ENCODE data around the gene JRKL.

JRKL gene

DNA sequence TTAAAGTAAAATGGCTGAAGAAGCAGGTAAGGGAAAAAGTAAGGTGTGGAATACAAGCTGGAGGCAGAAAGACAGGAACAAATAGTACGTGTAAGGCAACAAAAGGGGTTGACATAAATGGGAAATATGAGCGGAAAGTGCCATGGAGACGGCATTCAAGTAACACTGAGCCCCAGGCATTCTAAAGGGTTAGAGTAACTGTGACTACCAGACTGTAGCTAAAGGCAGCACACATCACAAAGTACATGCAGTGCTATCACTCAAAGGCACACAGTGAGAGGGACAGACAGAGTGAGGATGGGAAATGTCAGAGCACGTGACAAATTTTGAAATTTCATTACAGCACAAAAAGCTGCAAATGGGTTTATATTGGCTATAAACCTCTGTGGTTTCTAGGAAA lies 33.0 kb upstream of the JRKL start:
- TF ChIP-seq, protein P1, sequence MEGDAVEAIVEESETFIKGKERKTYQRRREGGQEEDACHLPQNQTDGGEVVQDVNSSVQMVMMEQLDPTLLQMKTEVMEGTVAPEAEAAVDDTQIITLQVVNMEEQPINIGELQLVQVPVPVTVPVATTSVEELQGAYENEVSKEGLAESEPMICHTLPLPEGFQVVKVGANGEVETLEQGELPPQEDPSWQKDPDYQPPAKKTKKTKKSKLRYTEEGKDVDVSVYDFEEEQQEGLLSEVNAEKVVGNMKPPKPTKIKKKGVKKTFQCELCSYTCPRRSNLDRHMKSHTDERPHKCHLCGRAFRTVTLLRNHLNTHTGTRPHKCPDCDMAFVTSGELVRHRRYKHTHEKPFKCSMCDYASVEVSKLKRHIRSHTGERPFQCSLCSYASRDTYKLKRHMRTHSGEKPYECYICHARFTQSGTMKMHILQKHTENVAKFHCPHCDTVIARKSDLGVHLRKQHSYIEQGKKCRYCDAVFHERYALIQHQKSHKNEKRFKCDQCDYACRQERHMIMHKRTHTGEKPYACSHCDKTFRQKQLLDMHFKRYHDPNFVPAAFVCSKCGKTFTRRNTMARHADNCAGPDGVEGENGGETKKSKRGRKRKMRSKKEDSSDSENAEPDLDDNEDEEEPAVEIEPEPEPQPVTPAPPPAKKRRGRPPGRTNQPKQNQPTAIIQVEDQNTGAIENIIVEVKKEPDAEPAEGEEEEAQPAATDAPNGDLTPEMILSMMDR (IDR thresholded peaks at IDR 0.05; ENCODE audit: low read depth, low read length, missing control alignments) = no peak
- H3K4me3 ChIP-seq (ENCODE audit: low read depth, low read length) = no peak overlapping the region
- DNase-seq (ENCODE audit: low read depth) = no peak

- no peak for DNase-seq (ENCODE audit: low read depth)
- TF ChIP-seq, protein P1 (IDR thresholded peaks at IDR 0.05; ENCODE audit: low read depth, low read length, missing control alignments) = no peak
- H3K4me3 ChIP-seq (ENCODE audit: low read depth, low read length) = no peak overlapping the region
Observed at GRCh38 chr11:96357794-96358193, 32.0 kb upstream of the JRKL start.

- TF ChIP-seq, protein P1 (IDR thresholded peaks at IDR 0.05; ENCODE audit: low read depth, low read length, missing control alignments) = no peak
- DNase-seq (ENCODE audit: low read depth) = no peak
- no peak overlapping the region for H3K4me3 ChIP-seq (ENCODE audit: low read depth, low read length)
Observed at GRCh38 chr11:96358321-96358720, 31.5 kb upstream of the JRKL start.

- TF ChIP-seq, protein P1 (IDR thresholded peaks at IDR 0.05; ENCODE audit: low read depth, low read length, missing control alignments) = no peak
- H3K4me3 ChIP-seq (ENCODE audit: low read depth, low read length) = no peak overlapping the region
- no peak for DNase-seq (ENCODE audit: low read depth)
Observed at GRCh38 chr11:96361778-96362177, 28.0 kb upstream of the JRKL start.

DNA sequence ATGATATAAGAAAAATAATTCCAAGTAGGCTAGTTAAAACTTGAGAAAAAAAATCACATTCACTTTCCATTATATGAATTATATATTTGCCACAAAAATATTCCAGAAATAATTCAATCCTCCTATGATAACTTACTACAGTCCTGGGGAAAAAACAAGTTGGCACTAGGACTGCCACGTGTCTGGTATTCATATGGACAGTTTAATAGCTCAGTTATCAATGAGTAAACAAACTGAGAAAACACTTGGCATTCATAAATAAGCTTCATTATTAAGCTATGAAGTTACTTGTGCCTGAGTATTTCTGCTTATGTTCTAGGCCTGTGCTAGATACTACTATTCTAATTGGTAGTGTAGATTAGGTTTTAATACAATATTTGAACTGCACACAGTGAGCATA lies 24.3 kb upstream of the JRKL start:
- DNase-seq (ENCODE audit: low read depth) = no peak
- no peak overlapping the region for H3K4me3 ChIP-seq (ENCODE audit: low read depth, low read length)
- TF ChIP-seq, protein P1 (IDR thresholded peaks at IDR 0.05; ENCODE audit: low read depth, low read length, missing control alignments) = no peak

DNA sequence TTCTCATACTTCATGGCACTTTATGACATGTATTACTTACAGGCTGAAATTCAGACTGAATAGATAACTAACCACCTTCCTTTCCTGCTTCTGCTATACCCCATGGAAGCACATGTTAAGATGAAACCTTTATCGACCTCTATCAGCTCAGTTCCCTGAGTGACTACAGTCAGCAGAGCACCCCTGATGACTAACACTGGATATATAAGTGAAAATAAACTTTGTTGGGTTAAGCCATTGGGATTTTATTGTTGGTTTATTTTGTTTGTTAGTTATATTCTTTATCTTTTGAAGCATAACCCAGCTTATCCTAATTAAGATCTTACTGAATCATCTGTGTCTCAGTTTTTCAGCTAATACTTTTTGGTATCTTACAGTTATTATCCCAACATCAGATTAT lies 23.8 kb upstream of the JRKL start:
- TF ChIP-seq, protein P1 (IDR thresholded peaks at IDR 0.05; ENCODE audit: low read depth, low read length, missing control alignments) = no peak
- no peak for DNase-seq (ENCODE audit: low read depth)
- H3K4me3 ChIP-seq (ENCODE audit: low read depth, low read length) = no peak overlapping the region

DNA sequence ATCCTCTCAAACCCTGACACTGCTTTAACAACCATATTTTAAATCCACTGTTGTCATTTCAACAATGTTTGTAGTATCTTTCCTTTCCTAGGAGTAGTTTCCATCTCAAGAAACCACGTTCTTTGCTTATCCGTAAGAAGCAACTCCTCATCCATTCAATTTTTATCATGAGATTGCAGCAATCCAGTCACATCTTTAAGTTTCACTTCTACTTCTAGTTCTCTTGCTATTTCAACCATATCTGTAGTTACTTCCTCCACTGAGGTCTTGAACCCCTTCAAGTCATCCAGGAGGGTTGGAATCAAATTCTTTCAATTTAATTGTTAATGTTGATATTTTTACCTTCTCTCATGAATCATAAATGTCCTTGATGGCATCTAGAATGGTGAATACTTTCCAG lies 22.5 kb upstream of the JRKL start:
- DNase-seq (ENCODE audit: low read depth) = no peak
- TF ChIP-seq, protein P1 (IDR thresholded peaks at IDR 0.05; ENCODE audit: low read depth, low read length, missing control alignments) = no peak
- no peak overlapping the region for H3K4me3 ChIP-seq (ENCODE audit: low read depth, low read length)

Data from GM12864 (cell line).